ENCODE results near the gene TADA2B.

TADA2B gene

DNA sequence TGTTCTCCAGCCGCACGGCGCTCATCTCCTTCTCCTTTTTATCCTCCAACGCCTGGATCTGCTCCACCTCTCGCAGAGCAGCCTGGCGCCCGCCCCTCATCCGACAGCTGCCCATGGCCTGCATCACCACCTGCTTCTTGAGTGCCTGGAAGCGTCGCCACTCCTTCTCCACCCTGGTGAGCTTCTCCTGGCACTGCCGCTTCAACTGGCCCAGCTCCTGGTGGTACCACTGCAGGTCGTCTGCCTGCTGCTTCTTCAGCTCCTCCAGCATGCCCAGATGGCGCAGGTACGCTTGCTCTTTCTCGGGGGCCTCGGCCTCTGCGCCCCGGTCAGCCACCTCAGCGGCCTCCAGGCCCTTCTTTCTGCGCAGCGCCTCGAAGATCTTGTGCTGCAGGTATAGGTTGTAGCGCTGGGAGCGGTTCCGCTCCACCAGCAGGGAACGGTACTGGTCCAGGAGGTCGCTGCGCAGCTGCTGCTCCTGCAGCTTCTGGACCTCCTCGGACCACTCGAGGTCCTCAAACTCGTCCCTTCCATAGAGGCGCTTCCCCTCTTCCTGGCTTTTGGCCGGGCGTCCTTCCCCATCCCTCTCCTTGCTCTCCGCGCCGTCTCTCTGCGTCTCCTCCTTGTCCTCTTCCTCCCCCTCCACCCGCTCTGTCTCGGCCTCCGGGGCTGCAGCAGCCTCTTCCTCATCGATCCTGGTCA is 1.2 kb upstream of the TADA2B start:
- DNase-seq, result peak in 1 of 5 donors; percentile 7

DNA sequence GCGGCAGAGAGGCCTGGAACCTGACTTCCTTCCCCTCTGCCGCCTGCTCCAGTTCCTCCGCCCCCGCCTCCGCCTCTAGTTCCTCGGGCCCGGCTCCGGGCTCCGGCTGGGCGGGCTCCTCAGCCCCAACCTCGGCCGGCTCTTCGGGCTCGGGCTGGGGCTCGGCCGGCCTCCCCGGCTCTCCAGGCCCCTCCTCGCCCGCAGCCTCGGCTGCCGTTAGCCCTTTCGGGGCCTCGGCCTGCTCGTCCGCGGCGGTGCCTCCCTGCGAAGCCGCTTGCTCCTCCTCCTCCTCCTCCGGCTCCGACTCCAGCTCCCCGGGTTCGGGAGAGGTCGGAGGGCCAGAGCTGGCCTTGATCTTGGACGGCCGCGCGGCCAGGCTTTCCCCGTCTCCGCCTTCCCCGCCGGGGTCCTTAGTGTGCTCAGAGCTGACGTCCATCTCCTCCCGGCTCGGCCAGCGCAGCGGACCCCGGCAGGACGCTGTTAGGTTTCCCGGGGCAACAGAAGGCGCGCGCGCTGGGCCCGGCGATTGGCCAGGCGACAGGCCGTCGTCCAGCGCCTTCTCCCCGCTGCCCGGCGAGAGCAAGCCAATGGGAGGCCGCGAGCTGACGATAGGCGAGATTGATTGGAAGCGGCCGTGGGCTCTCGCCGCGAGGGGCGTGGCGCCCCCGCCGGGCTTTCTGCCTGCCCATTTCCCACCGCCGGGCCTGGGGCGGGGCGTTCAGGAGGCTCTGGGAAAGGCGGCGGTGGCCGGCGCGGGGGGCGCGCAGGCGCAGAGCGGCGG is 479 bp upstream of the TADA2B start:
- DNase-seq, result peak; percentile 82 to 95 (median 88)

DNA sequence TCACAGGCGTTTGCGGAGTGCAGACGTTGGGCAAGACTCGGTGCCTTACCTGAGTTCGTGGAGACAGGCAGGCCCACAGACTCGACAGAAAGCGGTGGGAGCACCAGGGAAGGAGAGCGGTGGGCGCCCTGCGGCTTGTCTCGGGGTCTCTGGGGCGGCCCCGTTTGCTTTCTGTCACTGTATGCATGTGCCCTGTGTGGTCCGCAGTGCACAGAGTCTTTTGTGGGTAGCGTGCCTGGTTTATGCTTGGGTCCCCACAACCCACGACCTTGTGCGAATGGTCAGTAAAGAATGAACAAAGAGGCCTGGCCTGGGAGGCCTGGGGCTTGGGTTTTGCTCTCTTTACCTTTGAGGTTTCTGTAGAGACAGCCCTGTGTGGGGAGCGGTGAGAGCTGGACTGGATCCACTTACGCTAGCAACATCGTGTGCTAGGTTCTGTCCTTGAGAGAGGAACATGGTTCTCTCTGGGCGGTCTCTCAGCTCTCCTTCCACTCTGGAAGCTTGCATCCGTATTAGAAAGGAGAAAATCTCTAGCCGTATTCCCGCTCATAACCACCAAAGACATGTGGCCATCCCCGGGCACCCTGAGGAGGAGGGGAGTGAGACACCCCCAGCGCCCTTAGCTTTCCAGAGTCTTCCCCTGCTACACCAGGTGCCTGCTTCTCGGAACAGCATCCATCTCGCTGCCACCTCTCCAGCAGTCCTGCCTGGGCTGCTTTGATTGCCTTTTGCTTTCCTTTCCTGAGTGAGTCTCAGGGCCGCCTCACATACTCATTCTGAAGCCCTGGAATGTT is 1.2 kb downstream of the TADA2B start:
- DNase-seq, result no peak

DNA sequence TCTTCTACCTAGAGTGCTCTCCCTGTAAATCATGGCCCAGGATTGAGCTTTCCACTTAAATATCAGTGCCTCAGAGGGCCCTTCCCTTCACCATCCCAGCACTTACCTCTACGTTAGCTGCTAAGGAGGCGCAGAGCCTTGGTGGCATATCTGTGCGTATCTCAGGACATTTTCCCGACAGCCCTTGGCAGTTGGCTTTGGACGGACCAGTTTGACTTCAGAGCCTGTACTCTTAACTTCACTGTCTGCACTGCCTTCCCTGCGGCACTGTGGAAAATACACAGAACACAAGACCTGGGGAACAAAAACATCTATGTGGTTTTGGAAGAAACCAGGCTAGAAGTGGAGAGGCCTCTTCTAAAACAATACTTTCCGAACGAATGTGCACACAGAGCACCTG is 2.4 kb downstream of the TADA2B start:
- no peak for DNase-seq

DNA sequence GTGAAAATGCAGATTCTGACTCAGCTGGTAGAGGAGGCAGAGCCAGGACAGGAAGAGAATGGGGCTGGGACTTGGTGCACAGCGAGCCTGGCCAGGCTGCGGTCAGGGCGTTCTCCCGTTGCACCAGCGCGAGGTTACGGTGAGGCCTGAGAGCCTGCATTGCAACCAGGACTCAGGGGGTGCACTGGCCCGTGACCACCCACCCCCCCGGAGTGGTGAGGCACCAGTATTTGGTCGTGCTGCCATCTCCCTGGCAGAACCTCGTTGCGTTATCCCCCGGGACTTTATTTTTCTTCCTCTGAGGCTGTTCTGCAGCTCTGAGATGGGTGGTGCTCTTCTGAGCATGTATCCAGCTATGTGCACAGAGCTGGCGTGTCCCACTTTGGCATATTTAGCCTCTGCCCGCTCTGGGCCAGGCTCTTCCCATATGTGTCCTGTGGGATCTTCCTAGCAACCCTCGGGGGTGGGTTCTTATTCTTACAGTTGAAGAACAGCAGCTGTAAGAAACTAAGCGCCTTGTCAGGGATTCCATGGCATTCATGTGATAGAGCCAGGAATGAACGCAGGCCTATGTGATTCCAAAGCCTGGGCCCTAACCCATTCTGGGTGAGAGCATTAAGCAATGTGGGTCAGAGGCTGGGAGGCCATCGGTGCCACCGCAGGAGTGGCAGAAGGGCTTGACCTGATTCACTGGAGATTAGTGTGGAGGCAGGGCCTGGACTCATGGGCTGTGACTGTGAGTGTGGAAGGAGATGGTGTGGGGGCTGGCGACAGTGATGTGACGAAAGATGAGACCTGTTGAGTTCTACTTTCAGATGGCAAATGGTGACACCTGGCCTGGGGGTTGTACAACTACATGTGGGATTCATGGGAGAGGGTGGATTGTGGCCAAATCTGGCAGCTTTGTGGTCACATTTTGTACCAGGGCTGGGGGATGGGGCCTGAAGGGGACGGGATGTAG is 3.1 kb downstream of the TADA2B start:
- no peak for DNase-seq

DNA sequence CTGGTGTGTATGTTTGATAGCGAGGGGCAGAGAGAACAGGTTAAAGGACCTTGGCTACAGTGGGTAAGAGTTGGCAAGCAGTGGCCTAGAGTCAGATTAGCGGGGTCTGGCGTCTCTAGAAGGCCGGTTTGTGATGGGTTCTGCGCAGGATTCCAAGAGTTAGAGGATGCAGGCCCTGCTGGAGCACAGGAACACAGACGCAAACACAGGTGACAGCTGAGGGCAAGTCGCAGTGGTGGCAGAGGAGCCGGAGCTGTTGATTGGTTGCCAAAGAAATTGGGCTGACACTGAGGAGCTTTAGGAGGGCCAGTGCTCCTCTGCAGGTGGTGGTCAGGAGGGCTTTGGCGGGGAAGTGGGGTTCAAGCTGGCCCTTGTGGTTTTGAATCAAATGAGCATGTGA is 3.8 kb downstream of the TADA2B start:
- DNase-seq, result no peak

DNA sequence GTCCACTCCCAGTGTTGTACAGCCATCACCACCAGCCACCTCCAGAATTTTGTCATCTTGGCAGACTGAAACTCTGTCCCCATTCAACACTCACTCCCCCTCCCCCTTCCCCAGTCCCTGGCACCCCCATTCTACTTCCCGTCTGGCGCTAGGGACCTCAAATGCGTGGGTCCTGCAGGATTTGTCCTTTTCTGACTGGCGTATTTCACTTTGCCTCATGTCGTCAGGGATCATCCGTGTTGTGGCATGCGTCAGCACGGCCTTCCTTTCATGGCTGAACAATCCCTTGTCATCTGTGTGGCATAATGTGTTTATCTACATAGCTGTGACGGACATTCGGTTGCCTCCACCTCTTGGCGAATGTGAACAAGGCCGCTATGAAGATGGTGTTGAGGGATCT is 5.5 kb downstream of the TADA2B start:
- DNase-seq, result no peak

DNA sequence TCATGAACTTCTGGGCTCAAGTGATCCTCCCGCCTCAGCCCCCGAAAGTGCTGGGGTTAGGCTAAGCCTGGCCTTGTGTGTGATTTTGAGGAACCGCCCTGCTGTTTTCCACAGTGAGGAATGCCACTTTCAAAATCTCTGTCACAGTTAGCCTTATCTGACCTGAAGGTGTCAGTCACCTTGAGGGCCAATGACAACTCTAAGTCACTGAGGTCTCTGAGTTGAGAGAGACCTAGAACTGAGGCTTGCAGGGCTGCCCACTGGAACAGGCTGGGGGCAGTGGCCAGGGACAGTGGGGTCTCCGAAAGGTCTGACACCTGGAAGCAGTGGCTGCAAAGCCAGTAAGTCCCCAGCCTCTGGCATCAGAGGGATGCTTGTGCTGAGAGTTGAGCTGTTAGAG is 6.1 kb downstream of the TADA2B start:
- no peak for DNase-seq

DNA sequence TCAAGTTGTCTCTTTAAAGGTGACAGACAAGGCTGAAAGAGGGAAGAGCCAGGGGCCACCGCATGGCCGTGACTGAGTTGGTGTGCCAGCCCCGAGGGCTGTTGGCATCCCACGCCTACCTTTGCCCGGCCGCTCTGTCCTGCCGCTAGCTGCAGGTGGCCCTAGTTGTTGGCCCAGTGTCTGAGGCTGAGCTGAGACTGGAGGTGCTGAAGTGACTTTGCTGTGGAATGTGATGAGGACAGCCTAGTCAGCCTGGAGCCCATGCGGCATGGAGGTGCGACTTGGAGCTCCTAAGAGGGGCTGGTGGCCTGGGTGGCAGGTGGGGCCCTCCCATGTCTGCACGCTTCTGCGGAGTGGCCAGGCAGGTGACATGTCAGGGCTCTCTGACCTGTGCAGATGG is 6.6 kb downstream of the TADA2B start:
- no peak for DNase-seq

DNA sequence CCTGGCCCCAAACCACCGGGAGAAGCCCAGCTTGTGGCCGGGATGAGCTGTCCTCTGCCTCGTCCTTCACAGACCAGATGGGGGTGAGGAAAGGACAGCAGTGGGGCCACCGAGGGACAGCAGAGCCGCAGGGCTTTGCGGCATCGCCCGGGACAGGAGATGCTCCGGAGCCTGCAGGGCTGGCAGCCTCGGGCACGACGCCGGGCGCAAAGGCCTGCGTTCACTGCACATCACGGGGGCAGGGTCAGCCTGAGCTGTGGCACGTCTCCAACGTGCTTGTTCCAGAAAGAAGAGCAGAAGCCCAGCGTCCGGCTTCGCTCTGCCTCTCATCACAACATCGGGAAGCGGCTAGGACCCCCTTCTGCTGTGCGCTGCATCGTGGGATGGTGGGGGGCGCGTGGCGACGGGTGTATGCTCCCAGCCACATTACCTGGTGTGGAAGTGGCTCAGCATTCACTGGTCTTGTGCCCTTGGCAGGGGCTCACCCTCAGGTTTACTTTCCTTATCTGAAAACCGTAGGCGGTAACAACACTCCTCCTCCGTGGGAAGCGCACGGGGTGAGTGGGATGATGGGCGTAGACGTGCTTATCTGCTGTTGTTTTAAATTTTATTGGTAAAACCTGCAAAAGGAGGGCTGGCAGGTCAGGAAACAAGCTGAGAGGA is 7.4 kb downstream of the TADA2B start:
- no peak for DNase-seq

DNA sequence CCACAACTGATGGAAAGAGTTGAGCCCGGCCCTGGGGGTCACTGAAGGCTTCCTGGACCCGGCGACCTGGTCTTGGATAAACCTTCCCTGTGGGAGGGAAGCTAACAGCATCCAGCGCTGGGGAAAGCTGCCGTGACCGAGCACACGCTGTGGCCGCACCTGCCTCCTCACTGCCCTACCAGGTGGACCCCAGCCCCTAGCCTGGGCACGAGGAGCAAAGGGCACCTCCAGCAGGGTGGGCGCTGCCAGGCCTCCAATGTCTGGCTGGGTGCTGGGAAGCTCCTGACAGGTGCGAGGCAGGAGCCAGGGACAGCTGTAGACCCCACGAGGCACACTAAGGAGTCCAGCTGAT is 7.9 kb downstream of the TADA2B start:
- DNase-seq, result no peak

DNA sequence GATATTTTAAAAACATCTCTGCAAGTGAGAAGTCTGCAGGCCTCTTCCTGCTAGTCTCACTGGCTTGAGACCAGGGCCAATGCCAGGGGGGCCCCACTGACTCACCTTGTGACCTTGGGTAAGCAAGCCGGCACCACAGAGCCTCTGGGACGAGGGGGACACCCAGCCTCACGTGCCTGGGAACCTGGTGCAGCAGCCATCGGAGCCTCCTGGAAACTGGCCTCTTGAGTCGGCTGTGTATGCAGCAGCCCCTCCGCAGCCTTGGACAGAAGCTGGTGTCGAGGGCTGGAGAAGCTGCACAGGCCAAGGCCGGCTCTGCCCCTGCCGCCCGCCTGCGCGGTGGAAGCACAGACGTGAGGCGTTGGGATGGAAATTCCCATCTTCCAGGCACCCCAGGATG is 8.7 kb downstream of the TADA2B start:
- no peak for DNase-seq

DNA sequence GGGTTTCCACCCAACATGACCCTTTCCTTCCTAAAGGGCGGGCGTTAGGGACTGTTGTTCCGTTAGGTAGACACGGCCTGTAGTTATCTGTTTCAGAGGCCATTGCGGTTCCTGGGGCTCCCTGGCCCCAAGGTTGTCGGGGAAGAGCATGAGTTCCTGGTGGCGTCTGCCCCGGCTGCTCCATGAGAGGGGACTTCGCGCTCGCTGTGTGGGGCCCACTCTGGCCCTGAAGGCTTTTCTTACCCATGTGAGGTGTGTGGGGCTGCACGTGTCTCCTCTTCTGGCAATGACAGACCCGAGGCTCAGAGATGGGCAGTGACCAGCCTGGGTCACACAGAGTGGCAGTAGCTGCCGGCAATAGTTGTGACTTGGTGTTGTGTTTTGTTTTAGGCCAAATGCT is 9.1 kb downstream of the TADA2B start:
- no peak for DNase-seq

DNA sequence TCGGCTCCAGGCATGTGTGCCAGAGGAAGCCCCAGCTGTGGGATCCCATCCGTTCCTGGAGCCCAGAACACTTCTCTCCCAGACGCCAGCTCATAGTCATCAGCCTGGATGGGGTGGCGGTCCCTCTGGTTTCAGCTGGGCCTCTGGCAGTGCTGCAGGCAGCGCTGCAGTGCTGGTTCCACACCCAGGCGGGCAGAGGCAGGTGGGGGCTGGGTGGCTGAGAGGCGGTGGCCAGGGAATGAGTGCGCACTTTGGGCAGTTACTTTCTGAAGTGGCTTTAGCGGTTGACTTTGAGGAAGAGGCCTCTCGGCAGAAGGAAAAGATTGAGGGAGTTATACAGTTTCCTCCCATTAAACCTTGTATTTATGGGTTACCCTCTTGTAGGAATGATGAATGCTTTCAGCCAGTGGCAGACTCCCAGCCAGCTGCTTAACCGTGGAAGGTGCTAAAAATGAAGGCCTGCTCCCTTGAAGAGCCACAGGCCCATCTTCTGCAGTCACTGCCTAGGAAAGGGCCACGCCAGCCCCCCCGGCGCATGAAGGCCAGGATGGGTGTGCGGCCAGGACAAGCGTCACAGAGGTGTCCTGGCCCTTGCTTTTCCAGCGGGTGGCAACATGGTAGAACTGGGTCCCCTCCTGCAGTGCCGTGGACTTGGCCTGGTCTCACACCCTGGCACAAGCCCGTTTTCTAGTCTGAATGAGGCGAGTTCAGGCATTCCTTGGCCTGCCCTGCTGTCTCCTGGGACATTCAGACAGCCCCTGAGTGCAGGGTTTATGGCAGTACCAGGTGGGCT is 9.9 kb downstream of the TADA2B start:
- no peak for DNase-seq

DNA sequence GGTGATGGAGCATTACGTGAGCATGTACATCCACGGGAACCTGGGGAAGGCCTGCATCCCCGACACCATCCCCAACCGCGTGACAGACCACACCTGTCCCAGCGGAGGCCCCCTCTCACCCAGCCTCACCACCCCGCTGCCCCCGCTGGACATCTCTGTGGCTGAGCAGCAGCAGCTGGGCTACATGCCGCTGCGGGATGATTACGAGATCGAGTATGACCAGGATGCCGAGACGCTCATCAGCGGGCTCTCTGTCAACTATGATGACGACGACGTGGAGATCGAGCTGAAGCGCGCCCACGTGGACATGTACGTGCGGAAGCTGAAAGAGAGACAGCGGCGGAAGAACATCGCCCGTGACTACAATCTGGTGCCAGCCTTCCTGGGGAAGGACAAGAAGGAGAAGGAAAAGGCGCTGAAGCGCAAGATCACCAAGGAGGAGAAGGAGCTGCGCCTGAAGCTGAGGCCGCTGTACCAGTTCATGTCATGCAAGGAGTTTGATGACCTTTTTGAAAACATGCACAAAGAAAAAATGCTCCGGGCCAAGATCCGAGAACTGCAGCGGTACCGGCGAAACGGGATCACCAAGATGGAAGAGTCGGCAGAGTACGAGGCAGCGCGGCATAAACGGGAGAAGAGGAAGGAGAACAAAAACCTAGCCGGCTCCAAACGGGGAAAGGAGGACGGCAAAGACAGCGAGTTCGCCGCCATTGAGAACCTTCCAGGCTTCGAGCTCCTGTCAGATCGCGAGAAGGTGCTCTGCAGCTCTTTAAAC is 11.1 kb downstream of the TADA2B start:
- no peak for DNase-seq

DNA sequence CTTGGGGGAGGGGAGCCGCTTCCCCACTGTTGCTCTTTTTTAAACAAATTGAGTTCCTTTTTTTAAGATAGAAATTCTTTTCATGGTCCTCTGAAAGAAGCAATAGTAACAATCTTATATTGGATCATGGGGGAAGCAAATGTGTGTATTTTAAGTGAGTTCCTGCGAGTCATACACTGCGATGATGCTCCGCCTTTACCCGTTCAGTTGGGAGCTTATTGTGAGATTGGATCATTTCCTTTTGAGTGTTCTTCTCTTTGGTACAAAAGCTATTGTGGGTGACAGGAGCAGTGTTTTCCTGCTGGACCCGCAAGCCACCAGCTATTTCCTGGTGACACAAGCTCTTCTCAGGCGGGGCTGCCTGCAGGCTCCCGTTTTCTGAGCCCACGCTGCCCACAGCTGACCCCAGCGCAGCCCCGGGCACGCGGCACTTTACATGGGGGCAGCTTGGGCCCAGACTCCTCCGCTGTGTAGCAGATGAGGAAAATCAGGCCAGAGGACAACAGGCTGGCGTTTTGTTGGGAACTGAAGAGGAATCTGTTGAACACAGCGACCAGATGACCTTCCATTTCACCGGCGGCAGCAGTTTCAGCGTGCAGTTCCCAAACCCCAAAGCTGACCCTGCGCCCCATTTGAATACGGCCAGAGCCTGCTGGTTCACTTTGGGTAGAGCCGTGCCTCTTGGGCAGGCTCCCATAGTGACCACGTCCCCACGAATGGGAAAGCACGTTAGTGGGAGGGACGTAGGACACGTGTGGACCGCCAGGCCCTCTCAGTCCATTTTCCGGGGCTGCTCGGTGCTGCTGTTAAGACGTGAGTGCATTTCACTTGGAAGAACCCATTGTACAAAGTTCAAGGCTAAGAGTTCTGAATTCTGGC is 12.2 kb downstream of the TADA2B start:
- DNase-seq, result no peak

DNA sequence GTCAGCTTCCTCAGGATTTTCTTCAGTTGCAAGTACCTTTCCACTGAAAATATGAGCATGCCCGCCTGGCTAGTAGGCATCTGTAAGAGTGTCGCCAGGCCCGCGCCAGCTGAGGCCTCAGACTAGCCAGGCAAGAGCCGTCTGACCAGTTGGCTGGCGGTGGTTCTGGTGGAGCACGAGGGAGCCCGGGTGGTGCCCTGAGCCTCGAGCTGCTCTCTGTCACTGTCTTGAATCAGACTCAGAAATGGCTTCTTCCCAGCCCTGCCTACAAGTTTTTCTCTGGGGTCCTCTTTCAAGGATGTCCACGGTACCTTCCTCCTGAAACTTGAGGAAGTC is 12.8 kb downstream of the TADA2B start:
- no peak for DNase-seq

DNA sequence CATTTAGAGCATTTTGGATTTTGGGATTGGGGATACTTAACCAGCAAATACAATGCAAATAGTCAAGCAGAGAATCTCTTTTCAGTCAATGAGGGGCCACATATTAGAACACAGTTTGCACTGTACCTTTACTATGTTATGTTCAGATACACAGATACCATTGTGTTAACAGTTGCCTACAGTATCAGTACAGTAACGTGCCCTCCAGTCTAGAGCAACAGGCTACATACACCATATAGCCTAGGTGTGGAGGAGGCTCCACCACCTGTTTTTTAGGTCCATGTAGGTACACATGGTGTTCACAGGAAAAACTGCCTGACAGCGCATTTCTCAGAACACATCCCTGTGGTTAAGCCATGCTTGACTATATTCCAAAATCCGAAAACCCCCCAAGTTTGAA is 15.6 kb downstream of the TADA2B start:
- DNase-seq, result no peak

DNA sequence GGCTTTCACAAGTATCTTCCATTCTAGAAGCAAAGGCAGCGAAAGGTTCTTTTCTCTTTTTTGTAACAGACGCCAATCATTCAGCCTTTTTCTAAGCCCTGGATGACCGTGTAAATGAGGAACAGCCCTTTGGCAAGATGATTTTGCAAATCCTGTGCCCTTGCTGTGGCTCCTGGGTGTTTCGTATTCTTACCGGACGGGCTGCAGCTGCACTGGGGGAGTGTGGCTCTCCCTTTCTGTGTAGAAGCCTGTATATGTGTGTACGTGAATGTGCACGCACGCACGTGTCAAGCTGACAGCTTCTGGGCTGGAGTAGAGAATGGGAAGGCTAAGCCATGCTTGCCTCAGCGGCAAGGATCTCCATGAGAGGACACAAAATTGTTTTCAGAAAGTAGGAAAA is 16.5 kb downstream of the TADA2B start:
- DNase-seq, result no peak
